GM18526 (cell line): Measurements from ENCODE around the gene TFF2.

ENCODE experiments used
- POLR2A ChIP-seq: IDR thresholded peaks from 3 replicates; pipeline ENCODE4 v1.6.1; 2011; ENCODE audit not compliant: insufficient read length; ENCODE audit errors: extremely low read depth

TFF2 gene

GRCh38 chr21:42350927-42351426 is at the start of gene TFF2:
Gene TFF2 (minus strand): TSS chr21:42350994. CDS start chr21:42350957, 37 bp downstream.
- TF ChIP-seq POLR2A = no peak

DNA sequence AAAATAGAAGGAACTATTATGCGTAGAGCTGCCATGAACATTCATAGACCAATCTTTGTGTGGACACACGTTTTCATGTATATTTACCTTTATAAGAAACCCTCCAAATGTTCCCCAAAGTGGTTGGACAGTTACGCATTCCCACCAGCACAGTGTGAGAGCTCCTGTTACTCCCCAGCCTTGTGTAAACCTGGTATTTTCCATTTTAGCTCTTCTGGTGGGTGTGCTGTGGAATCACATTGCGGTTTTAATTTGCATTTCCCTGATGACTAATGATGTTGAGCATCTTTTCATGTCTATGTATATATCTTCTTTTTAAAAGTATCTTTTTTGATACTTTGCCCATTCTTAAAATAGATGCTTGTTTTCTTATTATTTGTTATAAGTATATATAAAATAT is 49.7 kb upstream of the TFF2 start:
- no peak for TF ChIP-seq POLR2A

GRCh38 chr21:42398436-42399028 is 47.7 kb upstream of the TFF2 start:
- TF ChIP-seq POLR2A = no peak

DNA sequence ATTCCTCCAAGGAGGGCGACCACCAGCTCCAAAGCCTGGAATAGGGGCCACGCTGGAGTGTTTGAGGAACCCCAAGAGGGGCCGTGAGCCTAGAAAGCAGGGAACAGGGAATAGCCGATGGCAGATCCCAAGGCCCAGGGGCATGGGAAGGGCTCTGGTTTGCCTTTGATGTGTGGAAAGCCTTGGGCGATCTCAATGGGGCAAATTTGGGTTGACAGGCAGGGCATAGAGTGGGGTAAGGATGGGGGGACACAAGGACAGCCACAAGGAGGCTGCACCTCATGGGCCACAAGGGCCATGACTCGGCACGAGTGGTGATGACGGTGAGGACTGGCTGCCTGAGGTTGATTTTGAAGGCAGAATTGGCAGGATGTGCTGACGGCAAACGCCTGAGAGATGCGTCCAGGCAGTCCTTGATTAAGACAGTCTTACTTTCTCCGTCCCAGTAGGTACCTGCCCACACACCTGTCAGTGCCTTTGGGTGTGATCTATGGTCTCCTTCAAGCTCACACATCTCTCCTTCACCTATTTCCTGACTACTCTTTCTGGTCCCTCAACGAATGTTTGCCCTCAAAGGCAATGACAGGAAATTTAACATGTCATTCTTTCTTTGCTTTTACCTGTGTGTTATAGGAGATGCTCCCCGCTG is 47.1 kb upstream of the TFF2 start:
- no peak for TF ChIP-seq POLR2A

DNA sequence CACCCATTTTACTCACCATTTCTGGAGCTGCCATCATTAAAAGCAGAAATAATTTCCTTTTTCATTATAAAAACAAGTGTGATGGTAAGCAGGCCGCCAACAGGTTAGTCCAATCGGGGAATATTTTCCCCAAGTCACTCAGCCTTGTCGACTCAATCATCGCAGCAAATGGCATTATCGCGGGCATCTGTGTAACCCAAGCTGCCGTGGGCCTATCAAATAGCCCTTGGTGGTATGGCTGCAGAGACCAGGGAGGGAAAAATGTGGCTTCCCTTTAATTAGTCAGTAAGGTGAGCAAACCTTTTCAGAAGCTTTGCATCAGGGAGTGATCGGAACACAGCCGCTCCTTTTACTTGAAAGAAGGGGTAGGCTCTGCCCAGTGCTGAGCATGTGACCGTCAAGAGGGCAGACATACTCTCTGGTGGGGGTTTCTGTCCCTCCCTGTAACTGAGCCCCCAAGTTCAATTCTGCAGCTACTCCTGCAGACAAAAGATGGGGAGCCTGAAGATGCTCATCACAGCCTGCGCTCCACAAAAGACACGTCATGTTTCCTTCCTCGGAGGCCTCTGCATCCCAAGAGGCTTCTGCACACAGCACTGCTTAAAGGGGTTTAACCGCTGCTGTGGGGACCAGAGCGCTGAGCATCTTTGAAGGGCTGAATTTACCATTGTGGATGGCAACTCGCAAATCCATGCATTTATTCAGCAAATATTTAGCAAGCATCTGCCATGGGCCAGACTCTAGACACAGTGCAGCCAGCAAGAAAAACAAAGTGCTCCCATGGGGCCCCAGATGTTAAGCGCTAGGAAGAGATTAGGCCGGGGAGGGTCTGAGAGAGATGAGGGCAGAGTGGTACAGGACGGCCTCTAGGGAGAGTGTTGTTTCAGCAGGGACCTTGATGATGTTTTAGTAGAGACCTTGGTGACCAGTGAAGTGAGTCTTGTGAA is 46.3 kb upstream of the TFF2 start:
- TF ChIP-seq POLR2A = no peak

DNA sequence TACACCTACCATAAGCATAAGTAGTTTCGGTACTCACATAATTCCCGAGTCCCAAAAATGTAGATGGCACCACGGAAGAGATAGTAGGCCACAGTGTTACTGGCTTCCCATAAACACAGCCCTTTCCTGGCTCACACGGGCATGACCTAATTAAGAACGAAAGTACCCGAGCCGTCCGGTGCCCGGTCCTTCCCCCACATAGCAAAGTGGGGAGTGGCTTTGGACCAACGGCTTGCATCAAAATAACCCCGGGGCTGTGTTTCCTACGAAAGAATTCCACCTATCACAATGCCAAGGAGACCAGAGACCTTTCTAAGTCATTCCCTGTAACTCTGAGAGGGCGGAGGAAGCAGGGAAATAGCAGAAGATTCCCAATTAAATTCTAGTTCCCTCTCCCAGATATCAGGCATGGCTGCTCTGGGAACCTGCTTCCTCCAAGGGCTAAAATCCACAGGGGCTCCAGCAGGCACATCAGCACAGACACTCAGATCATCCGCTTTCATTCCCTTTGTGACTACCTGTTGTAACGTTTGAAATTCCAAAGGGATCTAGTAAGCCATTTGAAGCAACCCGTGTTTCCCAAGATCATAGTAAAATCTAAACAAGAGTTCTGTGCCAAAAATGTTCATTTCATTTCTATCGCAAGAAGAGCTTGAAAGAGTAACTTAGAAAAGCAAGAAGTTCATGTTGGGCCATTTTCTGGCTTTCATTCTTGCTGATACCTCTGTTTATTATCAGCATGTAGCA is 45.3 kb upstream of the TFF2 start, which contains the start of gene TMPRSS3:
Gene TMPRSS3, minus strand, starts transcription at position 148 of the 747 bp plus-strand sequence. CDS start 635 bp downstream, outside the sequence.
- no peak for TF ChIP-seq POLR2A

GRCh38 chr21:42395302-42395701 is 44.5 kb upstream of the TFF2 start:
- no peak for TF ChIP-seq POLR2A

DNA sequence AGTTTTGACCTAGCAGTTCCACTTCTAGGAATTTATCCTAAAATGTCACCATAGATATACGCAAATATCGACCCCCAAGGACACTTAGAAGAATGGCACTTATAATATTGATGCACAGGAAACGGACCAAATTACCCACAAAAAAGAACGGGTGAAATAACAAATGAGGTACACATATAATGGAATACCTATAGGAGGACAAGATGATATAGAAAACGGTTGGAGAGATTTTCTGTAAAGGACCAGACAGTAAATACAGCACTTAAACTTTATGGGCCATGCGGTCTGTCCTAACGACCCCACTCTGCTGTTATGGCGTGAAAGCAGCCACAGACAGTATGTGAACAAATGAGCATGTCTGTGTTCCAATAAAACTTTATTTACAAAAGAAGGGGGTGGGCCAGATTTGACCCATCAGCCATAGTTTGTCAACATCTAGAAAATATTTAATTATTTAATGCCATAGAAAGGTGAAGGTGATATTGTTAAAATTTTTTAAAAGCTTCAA is 42.7 kb upstream of the TFF2 start:
- TF ChIP-seq POLR2A = no peak

GRCh38 chr21:42392731-42393442 is 42.1 kb upstream of the TFF2 start:
- TF ChIP-seq POLR2A = no peak

DNA sequence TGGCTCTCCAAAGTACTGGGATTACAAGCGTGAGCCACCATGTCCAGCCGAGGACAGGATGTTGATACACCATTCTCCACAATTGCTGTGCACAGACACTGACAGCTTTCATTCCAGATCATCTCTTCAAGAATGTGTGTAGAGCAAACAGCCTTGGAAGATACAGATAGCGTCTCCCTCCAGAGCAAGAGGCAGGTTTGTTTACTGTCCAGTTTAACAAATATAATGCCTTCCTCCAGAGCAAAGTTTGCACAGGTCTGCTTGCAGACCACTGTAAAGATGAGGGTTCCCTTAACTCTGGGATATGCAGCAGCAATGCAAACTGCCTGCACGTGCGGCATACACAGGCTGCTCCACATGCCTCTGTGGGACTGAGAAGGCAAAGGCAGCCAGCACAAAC is 40.5 kb upstream of the TFF2 start:
- no peak for TF ChIP-seq POLR2A

- TF ChIP-seq POLR2A = no peak
Observed at GRCh38 chr21:42390696-42391095, 39.9 kb upstream of the TFF2 start.

- TF ChIP-seq POLR2A = no peak
Observed at GRCh38 chr21:42390193-42390592, 39.4 kb upstream of the TFF2 start.

GRCh38 chr21:42389449-42389835 is 38.6 kb upstream of the TFF2 start:
- TF ChIP-seq POLR2A = no peak
